Suprapubic skin (tissue), 3 donors: ENCODE data around the gene SPAG9.

ENCODE experiments used
- POLR2A ChIP-seq, 2 donors: fragments of 450-650 bp; IDR thresholded peaks; one replicate each; pipeline ENCODE4 v1.6.1; 2017; ENCODE audit warnings: antibody characterized with exemption in 2 of 2, mild to moderate bottlenecking in 2 of 2, moderate library complexity in 2 of 2
- TF ChIP-seq, protein P1 (sequence below), 2 donors: fragments of 200-600 bp in 1 of 2; fragments of 450-650 bp in 1 of 2; sonication (generic) in 1 of 2; IDR thresholded peaks; one replicate each; pipeline ENCODE4 v1.5.1; 2016 to 2019; ENCODE audit warnings: antibody characterized with exemption in 2 of 2, mild to moderate bottlenecking in 1 of 2, moderate library complexity in 1 of 2

GRCh38 chr17:50973557-50974494 is 146.8 kb downstream of the SPAG9 start:
- TF ChIP-seq, protein P1, sequence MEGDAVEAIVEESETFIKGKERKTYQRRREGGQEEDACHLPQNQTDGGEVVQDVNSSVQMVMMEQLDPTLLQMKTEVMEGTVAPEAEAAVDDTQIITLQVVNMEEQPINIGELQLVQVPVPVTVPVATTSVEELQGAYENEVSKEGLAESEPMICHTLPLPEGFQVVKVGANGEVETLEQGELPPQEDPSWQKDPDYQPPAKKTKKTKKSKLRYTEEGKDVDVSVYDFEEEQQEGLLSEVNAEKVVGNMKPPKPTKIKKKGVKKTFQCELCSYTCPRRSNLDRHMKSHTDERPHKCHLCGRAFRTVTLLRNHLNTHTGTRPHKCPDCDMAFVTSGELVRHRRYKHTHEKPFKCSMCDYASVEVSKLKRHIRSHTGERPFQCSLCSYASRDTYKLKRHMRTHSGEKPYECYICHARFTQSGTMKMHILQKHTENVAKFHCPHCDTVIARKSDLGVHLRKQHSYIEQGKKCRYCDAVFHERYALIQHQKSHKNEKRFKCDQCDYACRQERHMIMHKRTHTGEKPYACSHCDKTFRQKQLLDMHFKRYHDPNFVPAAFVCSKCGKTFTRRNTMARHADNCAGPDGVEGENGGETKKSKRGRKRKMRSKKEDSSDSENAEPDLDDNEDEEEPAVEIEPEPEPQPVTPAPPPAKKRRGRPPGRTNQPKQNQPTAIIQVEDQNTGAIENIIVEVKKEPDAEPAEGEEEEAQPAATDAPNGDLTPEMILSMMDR (IDR thresholded peaks at IDR 0.05), result no peak
- TF ChIP-seq POLR2A (IDR thresholded peaks at IDR 0.05), result no peak
